Stimulated activated CD4-positive, alpha-beta T cell treated with anti-CD3 and anti-CD28 coated beads, Interleukin-15, amount 100 ng/mL, for 48 hours (primary cell): ENCODE measurements around the gene RETREG1.
"Not testable (repeated sequence)": the region's sequence is repeated elsewhere in the genome, so short reads cannot be mapped to it uniquely, and the experiment has no call there.

Experiments used
- DNase-seq, 2 donors: peaks; one replicate each; pipeline ENCODE4 v3.0.0-alpha.2; 2020; ENCODE audit warnings: low read depth in 2 of 2

RETREG1 gene

GRCh38 chr5:16487456-16487855 is 129.3 kb downstream of the RETREG1 start:
- no peak for DNase-seq

- DNase-seq = no peak
These were observed 130.1 kb downstream of the RETREG1 start for GRCh38 chr5:16486711-16487111.

DNA sequence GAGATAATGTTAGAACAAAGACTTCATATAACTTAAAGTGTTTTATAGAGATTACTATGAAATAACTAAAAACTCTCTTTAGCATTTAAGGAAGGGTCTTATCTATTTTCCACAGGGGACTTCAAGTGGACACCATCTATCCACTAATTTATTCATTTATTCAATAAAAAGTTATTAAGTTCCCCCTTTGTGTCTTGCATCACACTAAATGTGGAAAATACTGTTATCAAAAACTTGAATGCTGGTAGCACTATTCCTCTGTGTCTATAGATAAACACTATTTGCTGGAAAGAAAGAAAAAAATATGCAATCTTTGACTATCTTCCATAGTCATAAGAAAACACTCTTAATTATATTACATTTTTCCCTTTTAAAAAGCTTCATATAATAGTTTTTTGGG is 131.1 kb downstream of the RETREG1 start:
- no peak for DNase-seq

DNA sequence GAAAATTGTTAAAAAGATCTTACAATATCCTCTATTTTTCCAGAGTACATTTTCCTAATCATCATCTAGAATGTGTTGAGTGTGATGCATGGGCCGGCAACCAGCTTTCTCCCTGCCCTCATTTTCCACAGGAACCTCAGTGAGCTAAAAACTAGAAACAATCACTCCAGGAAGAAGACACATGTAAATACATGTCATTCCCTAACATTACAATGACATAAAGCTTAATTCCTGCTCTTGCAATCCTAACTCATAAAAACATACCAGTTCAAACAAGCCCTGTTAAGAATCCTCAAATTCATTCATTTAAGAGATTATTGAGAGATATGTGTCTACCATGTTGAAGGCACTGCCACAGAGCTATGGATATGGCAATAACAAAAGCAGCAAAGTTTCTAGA is 132.7 kb downstream of the RETREG1 start:
- DNase-seq = no peak

GRCh38 chr5:16483361-16483760 is 133.4 kb downstream of the RETREG1 start:
- DNase-seq = no peak

- DNase-seq = no peak
These were observed 133.9 kb downstream of the RETREG1 start for GRCh38 chr5:16482891-16483290.

GRCh38 chr5:16480821-16481538 is 135.8 kb downstream of the RETREG1 start:
- no peak for DNase-seq

DNA sequence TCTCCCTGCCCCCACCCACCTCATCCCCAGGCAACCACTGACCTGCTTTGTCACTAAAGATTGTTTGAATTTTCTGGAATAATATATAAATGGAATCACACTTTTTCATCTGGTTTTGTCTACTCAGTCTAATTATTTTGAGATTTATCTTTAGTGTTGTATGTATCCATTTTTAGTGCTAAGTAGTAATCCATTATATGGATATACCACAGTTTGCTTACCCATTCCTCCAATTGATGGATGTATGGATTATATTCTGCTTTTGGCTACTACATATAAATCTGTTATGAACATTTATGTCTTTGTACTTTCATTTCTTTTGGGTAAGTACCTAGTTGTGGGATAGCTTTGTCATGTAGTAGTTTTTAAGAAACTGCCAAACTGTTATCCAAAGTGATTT is 136.7 kb downstream of the RETREG1 start:
- DNase-seq = no peak

DNA sequence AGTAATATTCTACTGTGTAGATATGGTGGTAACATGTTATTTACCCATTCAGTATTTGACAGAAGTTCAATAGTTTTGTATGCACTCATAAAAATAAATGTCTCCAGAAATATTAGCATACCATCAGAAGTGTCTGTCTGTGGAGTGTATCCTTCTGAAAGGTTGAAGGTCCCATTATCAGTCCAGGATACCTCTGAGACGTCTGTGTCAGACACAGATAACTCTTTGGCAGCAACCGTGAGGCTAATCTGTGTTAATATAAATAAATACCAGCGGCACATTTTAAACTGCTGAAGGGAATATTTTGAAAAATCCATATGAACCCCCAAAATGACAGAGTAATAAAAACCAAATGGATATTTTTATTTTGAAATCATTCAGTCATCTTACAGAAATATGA is 139.3 kb downstream of the RETREG1 start:
- no peak for DNase-seq

DNA sequence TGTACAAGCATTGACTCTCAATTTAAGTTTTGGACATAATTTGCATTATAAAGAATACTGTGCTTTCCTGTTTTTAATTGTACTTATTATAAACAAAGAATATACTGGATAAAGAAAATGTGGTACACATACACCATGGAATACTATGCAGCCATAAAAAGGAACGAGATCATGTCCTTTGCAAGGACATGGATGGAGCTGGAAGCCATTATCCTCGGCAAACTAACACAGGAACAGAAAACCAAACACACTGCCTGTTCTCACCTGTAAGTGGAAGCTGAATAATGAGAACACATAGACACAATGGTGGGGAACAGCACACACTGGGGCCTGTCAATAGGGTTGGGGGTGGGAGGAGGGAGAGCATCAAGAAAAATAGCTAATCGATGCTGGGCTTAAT is 140.4 kb downstream of the RETREG1 start:
- not testable (repeated sequence) for DNase-seq

- DNase-seq = no peak
These were observed 145.4 kb downstream of the RETREG1 start for GRCh38 chr5:16471387-16471786.

DNA sequence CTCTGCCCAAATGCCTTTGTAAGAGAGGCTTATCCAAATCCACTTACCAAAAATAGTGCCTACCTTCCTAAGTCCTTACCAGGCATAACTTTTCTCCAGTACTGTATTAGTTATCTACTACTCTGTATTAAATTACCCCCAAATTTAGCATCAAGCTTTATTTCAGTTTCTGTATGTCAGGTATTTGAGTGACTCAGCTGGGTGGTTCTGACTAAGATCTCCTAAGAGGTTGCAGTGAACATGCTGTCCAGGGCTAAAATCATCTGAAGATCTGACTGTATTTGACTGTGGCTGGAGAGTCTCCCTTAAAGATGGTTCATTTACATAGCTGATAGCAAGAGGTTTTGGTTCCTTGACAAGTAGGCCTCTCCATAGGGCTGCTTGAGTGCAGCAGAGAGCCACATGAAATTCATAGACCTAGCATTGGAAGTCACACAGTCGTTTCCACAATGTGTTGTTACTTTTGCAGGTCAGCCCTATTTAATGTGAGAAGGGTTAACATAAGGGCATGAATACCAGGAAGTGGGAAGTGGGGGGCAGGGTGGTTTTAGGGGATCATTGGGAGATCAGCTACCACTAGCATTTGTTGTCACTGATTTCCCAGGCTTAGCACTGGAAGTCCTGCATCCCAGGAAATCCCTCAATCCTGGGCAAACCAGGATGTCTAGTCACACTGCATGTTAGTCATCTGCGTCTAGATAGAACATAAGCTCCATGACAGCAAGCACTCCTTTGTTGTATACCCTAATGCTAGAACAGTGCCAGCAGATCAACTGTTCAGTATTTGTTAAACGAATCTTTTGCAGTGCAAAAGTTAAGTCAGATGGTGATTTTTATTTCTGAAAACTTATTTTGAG is 149.2 kb downstream of the RETREG1 start:
- DNase-seq = no peak

GRCh38 chr5:16465544-16466432 is 151.0 kb downstream of the RETREG1 start, which contains the start of gene ZNF622:
Gene ZNF622, minus strand, starts transcription at chr5:16465800. Its CDS starts 135 bp downstream, at chr5:16465665.
- peak; percentile 83 to 84 for DNase-seq

DNA sequence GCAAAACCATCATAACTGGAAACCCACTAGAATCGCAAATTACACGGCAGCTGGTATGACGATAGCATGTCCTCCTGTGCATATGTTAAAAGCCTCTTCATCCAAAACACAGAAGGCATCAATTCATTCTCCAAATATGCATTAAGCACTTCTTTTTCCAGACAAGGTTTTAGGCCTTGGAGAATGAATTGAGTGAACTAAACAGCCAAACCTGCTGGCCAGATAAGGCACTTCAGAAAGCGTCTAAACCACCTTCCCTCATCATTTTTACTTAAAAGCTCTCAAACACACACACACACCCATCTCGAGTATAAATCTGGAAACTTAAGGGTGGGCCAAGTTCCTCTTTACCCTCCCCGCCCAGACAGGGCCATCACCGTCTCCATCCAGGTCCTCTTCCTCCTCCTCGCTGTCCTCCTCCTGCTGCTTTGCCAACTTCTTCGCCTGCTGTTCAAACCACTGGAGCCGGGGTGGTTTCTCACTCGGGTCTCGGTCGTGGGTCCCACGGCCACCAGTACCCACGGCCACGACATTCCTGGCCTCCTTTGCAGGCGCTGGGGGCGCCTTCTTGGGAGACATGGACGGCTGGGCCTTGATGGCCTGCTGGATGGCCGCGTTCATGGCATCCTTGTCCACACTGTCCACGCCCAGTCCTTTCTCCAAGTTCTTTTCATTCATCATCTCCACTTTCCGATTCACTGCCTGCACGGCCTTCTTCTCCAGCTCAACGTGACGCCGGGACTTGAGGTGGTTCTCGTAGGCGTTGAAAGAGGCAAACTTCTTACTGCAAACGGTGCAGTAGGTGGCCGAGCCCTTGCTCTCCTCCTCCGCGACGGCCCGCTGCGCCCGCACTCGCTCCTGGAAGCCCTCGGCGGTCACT is 151.9 kb downstream of the RETREG1 start:
- no peak for DNase-seq

- no peak for DNase-seq
These were observed 152.6 kb downstream of the RETREG1 start for GRCh38 chr5:16464231-16464630.

GRCh38 chr5:16461782-16462181 is 155.0 kb downstream of the RETREG1 start:
- DNase-seq = no peak

GRCh38 chr5:16461026-16461425 is 155.8 kb downstream of the RETREG1 start:
- DNase-seq = no peak

- DNase-seq = no peak
These were observed 157.3 kb downstream of the RETREG1 start for GRCh38 chr5:16459451-16459850.

GRCh38 chr5:16457853-16458252 is 158.9 kb downstream of the RETREG1 start:
- peak in 1 of 2 donors; percentile 10 for DNase-seq

DNA sequence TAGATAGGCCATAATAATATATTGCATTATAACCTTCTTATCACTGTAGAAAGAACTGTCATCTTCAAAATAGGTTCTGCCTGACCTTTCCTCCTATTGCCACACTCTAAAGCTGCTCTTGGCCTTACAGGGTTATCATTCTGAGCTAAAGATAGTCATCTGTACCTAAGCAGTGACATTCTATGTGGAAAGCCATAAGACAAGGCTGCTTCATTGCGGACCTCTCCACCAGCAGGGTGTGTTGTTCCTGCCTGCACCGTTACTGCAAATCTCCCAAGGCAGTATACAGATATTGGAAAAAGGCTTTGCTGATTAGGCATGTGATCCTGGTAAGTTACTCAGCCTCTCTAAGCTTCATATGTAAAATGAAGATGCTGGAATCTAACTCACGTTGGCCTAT is 159.3 kb downstream of the RETREG1 start:
- DNase-seq = no peak
